Mucosa of gallbladder (tissue), 1 donor: ENCODE results near the gene RALGPS1. TPM values are rescaled to one million over a fixed set of nuclear protein-coding genes. Genes with fewer than 3 reads are reported as not detected.

Source experiments
- DNase-seq: peaks from one replicate; pipeline ENCODE4 v3.0.0-alpha.2; 2020; ENCODE audit warnings: low spot score
- total RNA-seq: library from RNA; stranded (reverse); gene quantifications from one replicate; pipeline ENCODE4 v1.2.1, GENCODE V29; 2021
- donor health status: DM: no; HTN: no; CAD: no.

The RALGPS1 gene
- total RNA-seq, 1 donor from 2014 or later = 34.7 TPM

DNA sequence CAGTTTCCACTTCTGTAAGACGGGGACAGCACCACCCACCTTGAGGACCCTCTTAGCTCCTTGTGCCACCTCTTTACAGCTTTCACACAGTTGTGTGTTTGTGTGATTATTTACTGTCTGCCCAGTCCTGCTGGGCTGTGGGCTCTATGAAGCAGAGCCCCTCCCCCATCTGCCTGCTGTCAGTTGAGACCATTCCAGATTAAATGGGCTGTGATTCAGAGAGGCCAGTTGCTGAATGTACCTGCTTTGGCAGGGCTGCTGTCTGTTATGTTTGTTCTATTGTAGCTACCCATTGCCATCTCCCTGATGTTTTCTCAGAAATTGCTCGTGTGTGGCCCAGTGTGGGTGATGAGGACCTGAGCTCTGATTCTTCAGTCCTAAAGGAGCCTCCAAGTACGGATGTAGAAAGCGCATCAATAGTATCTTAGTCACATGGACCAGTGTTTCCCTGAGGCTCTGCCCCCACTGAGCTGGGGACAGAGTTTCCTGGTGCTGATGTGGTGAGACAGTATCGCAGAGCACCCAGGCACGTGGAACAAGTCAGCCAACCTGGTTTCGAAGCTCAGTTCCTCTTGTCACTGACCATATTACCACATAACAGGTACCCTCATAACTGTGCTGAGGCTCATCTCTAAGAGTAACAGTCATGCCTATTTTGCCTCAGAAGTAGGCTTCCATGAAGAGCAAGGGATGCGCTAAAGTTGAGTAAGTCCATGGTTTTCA lies 204.2 kb downstream of the RALGPS1 start:
- DNase-seq = no peak

- DNase-seq = no peak
Observed at GRCh38 chr9:127119320-127119709, 204.7 kb downstream of the RALGPS1 start.

DNA sequence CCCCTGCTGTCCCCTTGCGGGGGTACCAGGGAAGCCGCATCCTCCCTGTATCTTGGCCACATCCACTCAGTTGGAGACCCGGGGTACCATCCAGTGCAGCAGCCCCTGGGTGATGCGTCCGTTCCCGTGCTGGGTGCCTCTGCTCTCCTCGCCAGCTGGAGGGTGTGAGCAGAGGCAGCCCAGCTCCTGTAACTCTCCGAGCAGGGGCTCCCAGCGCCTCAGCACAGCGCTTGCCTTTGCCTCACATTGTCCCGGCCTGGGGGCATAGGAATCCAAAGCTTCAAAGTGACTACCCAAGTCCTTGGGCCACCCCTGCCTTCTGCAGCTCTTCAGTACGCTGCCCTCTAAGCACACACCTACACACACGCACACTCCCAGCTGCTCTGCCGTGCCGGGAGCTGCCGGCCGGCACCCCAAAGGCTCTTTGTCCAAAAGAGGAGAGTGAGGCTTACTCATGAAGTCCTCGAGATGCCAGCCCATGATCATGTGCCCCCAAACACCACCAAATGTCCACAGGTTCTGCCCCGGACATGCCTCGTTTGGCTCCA lies 207.1 kb downstream of the RALGPS1 start:
- no peak for DNase-seq

DNA sequence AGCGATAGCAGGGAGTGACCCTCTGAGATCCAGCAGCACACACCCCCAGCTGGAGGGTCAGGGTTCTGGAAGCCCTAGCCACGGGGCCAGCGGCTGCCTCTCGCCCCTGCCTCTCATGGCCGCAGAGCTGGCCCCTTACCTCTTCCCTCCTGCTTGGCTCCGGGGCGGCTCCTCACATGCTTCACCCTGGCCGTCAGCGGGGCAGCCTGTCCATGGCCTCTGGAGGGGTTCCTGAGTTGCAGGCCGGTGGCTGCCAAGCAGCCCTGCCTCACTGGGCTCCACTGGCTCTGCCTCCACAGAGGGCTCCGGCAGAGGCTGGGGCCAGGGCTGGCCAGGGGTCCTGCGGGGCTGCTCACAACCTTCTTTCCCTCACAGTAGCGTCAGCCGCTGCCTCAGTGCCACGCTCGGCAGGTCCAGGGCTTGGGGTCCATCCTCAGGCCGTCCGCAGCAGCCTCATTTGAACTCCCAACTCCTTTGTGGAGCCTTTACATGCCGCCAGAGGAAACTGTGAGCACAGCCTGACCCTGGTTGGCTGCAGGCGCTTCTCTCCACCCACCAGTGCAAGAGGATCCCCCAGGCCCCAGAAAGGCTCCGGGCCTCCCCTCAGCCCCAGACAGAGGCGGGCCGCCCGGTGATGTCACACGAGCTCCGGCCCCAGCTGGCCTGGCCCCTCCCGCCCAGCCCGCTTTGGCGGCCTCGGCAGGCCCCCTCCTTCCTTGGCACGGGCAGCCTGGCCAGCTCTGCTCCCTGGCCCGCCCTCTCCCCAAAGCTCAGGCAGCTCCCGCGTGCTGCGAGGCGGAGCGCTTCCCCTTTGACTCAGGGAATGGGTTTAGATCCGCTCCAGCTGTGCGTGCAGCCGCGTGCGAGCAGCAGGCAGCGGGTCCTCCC lies 207.8 kb downstream of the RALGPS1 start, which contains the start of gene ANGPTL2:
Gene ANGPTL2, minus strand, starts transcription at position 460 of the 888 bp plus-strand sequence. CDS start 13,904 bp downstream, outside the sequence.
- DNase-seq = peak; percentile 83

- peak; percentile 51 for DNase-seq
Observed at GRCh38 chr9:127123064-127123890, 208.7 kb downstream of the RALGPS1 start.

DNA sequence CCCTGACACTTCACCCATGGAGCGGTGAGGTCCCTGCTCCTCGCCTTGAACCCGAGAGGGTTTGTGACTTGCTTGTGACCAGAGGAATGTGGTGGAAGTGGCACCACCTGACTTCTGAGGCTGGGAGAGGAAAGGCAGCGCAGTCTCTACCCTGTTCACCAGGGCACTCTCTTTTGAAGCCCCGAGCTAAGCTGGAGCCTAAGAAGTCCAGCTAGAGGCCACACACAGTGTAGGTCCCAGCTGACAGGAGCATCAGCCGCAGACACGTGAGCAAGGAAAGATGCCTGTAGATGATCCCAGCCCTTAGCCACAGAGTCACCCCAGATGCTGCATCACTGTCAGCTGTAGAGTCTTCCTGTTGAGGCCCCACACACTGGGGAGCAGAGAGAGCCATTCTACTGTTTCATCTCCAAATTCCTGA lies 209.5 kb downstream of the RALGPS1 start:
- no peak for DNase-seq

DNA sequence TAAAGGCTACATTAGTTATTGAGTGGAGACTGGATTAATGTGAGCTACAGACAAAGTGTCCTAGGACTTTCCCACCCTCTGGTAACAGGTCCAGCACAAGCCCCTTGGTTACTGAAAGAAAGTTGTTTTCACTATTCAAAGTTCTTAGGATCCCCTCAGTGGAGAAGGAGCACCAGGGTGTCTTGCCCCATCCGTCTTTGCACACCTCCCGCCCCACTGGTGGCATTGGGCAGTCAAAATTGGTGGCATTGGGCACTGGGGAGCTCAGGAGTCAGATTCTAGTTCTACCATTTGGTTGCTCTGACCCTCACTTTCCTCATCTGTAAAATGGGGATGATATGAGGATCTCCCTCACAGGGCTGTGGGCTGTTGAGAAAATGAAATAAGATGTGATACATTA lies 210.2 kb downstream of the RALGPS1 start:
- no peak for DNase-seq

- no peak for DNase-seq
Observed at GRCh38 chr9:127126971-127127370, 212.4 kb downstream of the RALGPS1 start.

DNA sequence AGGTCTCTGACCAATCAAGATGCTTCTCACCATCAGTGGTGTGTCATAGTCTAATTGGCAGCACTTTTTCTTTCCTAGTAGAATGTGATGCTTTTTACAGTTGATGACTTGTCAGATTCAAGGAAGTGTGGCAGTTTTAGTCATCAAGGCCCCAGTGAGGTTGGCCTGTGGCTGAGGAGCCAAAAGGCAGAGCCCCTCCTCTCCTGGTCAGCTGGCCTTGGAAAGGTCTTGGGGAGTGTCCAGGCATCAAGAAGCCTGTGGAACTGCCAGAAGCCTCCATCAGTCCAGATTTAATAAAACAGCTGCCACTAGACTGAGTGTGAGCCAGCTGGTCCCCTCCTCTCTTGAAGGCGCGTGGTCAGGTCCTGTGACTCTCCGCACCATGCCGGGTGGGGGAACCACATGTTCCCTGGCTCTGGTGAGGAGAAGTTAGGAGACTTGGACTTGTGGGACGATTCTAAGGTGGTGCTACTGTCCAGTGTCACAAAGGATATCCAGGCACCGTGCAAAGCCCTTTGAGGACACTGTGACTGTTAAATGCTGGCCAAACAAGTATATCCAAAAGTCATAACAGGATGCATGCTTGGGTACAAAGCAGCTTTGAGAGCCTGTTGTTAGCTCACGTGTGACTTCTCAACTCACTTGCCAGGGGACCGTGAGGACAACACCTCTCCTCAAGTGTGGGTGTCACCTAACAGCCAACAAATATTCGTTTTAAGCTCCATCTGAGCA lies 213.9 kb downstream of the RALGPS1 start:
- no peak for DNase-seq

- DNase-seq = no peak
Observed at GRCh38 chr9:127129073-127129717, 214.6 kb downstream of the RALGPS1 start.

DNA sequence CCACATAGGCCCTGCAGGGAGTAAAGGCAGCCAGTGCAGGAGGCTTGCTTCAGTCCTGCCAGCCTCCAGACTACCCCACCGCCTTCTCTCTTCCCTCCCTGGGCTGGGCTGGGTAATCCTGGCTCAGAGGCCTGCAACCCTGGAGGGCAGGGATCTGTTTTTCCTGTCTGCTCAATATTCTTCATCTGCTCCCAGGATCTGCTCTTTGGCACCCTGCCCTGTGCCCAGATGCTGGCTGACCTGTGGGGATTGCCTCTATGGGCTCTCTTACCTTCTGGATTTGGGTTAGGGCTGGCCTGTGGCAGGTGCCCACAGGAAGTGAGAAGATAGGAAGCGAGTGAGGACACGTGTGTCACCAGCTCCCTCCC lies 215.1 kb downstream of the RALGPS1 start:
- DNase-seq = no peak

DNA sequence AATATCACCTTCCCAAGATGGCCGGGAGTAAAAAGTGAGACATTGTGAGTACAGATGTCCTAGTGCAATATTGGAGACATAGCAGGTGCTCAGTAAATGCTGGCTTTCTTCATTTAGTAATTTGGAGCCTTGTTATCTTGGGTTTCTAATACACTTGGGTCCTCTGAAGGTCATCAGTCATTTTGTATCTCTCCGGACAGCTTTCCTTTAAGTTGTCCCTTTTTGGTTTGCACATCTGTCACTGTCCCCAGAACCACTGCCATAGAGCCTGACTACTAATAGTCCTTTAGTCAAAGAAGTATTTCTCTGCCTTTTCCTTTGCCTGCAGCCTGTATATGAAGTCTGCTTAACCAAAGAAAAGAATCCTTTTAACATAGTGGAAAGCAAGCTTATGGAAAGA lies 215.7 kb downstream of the RALGPS1 start:
- DNase-seq = no peak

DNA sequence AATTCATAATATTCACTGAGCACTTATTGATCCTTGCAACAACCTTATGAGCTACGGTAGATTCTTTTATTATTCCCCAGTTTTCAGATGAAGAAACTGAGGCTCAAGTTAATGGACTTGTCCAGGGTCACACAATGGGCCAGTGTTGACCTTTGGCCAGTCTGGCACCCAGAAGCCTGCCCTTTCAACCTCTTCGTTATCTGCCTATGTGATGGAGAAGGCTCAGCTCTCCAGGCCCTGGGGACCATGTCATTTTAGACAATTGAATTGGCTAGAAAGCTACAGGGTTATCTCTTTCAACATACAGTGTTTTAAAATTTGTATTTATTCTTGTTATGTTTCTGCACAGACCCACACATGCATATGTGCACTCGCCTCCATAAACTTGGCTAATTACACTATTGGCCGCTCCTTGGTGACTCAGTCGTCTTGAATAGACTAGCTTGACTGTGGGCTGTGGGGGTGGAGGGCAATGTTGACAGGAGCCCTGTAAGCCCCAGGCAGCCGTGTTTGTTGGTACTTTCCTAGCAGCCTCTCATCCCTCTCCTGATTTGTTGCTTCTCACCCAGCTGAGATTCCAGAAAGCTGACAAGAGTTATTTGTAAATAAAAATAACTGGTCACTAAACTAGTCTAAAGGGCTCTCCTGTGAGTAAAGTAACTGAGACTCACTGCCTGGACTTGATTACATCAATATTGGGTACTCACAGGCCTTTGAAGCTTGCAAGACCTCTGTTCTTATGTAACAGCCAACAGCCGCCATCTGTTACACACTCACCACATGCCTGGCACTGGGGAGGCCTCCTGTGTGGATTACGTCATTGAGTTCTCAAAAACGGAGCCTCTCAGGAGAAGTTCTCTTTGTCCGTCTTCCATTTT lies 216.3 kb downstream of the RALGPS1 start:
- DNase-seq = peak; percentile 56

GRCh38 chr9:127131871-127132270 lies 217.3 kb downstream of the RALGPS1 start:
- no peak for DNase-seq

GRCh38 chr9:127132375-127132774 lies 217.8 kb downstream of the RALGPS1 start:
- no peak for DNase-seq

- DNase-seq = no peak
Observed at GRCh38 chr9:127132921-127133647, 218.5 kb downstream of the RALGPS1 start.

DNA sequence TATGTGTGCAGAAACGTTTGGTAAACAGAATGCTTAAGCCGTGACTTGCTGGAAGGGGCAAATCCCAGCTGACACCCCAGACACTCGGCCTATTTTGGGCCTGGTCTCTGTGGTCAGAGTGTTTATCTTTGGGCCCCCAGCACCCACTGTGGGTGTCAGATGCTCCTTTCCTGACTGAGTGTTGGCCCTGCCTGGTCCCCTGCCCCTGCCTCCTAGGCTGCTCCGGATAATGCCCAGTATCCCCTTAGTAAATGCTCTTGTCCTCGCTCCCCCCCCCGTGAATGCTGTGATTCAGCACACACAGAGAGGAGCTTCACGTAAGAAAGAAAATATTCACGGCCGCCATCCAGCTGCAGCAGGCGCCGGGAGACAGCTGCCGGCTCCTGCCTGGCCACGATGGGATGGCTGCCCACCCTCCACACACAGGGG lies 219.2 kb downstream of the RALGPS1 start:
- peak; percentile 53 for DNase-seq

GRCh38 chr9:127135056-127135745 lies 220.6 kb downstream of the RALGPS1 start:
- no peak for DNase-seq
